Parathyroid adenoma (tissue), 2 donors: ENCODE measurements around the gene CCDC68.

Source experiments
- H2AFZ ChIP-seq: fragments of 300-600 bp; sonication (generic); one replicate; pipeline ENCODE4 v1.7.0; 2017; ENCODE audit warnings: antibody characterized with exemption, mild to moderate bottlenecking
- H3K27ac ChIP-seq: fragments of 300-600 bp; sonication (generic); one replicate; pipeline ENCODE4 v1.7.0; 2017
- H3K27me3 ChIP-seq: fragments of 300-600 bp; sonication (generic); one replicate; pipeline ENCODE4 v1.7.0; 2017; ENCODE audit warnings: low read length; ENCODE audit not compliant: control insufficient read depth, insufficient read depth
- H3K36me3 ChIP-seq: fragments of 300-600 bp; sonication (generic); one replicate; pipeline ENCODE4 v1.7.0; 2017; ENCODE audit warnings: low read length; ENCODE audit not compliant: control insufficient read depth, insufficient read depth
- H3K4me1 ChIP-seq: fragments of 300-600 bp; sonication (generic); one replicate; pipeline ENCODE4 v1.7.0; 2017; ENCODE audit warnings: control low read depth
- H3K4me2 ChIP-seq: fragments of 300-600 bp; sonication (generic); one replicate; pipeline ENCODE4 v1.7.0; 2017; ENCODE audit warnings: low read length
- H3K4me3 ChIP-seq: fragments of 300-600 bp; sonication (generic); one replicate; pipeline ENCODE4 v1.7.0; 2017; ENCODE audit warnings: low read depth, low read length
- H3K79me2 ChIP-seq: fragments of 300-600 bp; sonication (generic); one replicate; pipeline ENCODE4 v1.7.0; 2017; ENCODE audit warnings: control low read depth
- H3K9ac ChIP-seq: fragments of 300-600 bp; sonication (generic); one replicate; pipeline ENCODE4 v1.7.0; 2017; ENCODE audit warnings: mild to moderate bottlenecking
- H3K9me3 ChIP-seq: fragments of 300-600 bp; sonication (generic); one replicate; pipeline ENCODE4 v1.7.0; 2017; ENCODE audit warnings: low read length; ENCODE audit not compliant: control insufficient read depth
- CTCF ChIP-seq: fragments of 300-600 bp; sonication (generic); IDR thresholded peaks from one replicate; pipeline ENCODE4 v1.7.0; 2017; ENCODE audit warnings: antibody characterized with exemption, mild to moderate bottlenecking
- donor health status: primary hyperparathyroidism.

Gene CCDC68

GRCh38 chr18:55001394-55002024, 42.2 kb upstream of the CCDC68 start:
- Histone ChIP-seq H3K9me3 (no peaks in the 10 kb centered on the region), H2AFZ (no peak overlapping the region), H3K4me1 (no peaks in the 10 kb centered on the region), H3K27ac (no peak overlapping the region), H3K9ac (no peak overlapping the region), H3K4me3 (no peak overlapping the region), H3K27me3 (no peaks in the 10 kb centered on the region), H3K36me3 (no peaks in the 10 kb centered on the region), H3K4me2 (no peak overlapping the region), H3K79me2 (no peaks in the 10 kb centered on the region)
- TF ChIP-seq CTCF = no peak

GRCh38 chr18:55000529-55000928, 41.3 kb upstream of the CCDC68 start:
- Histone ChIP-seq H3K4me2 (no peak overlapping the region), H2AFZ (no peak overlapping the region), H3K79me2 (no peaks in the 10 kb centered on the region), H3K4me3 (no peak overlapping the region), H3K9me3 (no peaks in the 10 kb centered on the region), H3K9ac (no peak overlapping the region), H3K36me3 (no peaks in the 10 kb centered on the region), H3K27ac (no peak overlapping the region), H3K4me1 (no peaks in the 10 kb centered on the region), H3K27me3 (no peaks in the 10 kb centered on the region)
- no peak for TF ChIP-seq CTCF

GRCh38 chr18:54999016-54999415, 39.8 kb upstream of the CCDC68 start:
- no peak overlapping the region for H3K9ac ChIP-seq
- no peaks in the 10 kb centered on the region for H3K27me3 ChIP-seq
- H3K79me2 ChIP-seq = no peaks in the 10 kb centered on the region
- no peak overlapping the region for H3K27ac ChIP-seq
- no peak overlapping the region for H3K4me3 ChIP-seq
- no peaks in the 10 kb centered on the region for H3K36me3 ChIP-seq
- H2AFZ ChIP-seq = no peak overlapping the region
- TF ChIP-seq CTCF = no peak
- no peaks in the 10 kb centered on the region for H3K4me1 ChIP-seq
- no peaks in the 10 kb centered on the region for H3K9me3 ChIP-seq
- H3K4me2 ChIP-seq = no peak overlapping the region

- Histone ChIP-seq H3K4me3 (no peak overlapping the region), H3K36me3 (no peaks in the 10 kb centered on the region), H3K4me2 (no peak overlapping the region), H3K79me2 (no peaks in the 10 kb centered on the region), H3K27ac (no peak overlapping the region), H3K9ac (no peak overlapping the region), H3K27me3 (no peaks in the 10 kb centered on the region), H3K4me1 (no peaks in the 10 kb centered on the region), H2AFZ (no peak overlapping the region), H3K9me3 (no peaks in the 10 kb centered on the region)
- no peak for TF ChIP-seq CTCF
These were observed 36.3 kb upstream of the CCDC68 start for GRCh38 chr18:54995421-54996143.

- H3K9me3 ChIP-seq = no peaks in the 10 kb centered on the region
These were observed 32.7 kb upstream of the CCDC68 start for GRCh38 chr18:54991981-54992380.

More at GRCh38 chr18:54991981-54992380, 32.7 kb upstream of the CCDC68 start:
- no peaks in the 10 kb centered on the region for H3K4me1 ChIP-seq
- H3K79me2 ChIP-seq = no peaks in the 10 kb centered on the region
- no peak overlapping the region for H3K27ac ChIP-seq
- no peak for TF ChIP-seq CTCF
- H3K4me2 ChIP-seq = no peak overlapping the region
- no peak overlapping the region for H3K4me3 ChIP-seq
- H3K27me3 ChIP-seq = no peaks in the 10 kb centered on the region
- H3K9ac ChIP-seq = no peak overlapping the region
- H3K36me3 ChIP-seq = no peaks in the 10 kb centered on the region
- H2AFZ ChIP-seq = no peak overlapping the region
